HUDEP-2 (cell line): ENCODE results near the gene PDE4D.
A peak's percentile ranks its signal among the peaks of the same experiment; 100 is the strongest.

Experiments used
- DNase-seq, 76 experiments: peaks; one replicate each; lab custom pipeline; 2025; ENCODE audit not compliant: unreplicated experiment in 76 of 76; lab: John Stamatoyannopoulos, UW

Gene PDE4D

DNA sequence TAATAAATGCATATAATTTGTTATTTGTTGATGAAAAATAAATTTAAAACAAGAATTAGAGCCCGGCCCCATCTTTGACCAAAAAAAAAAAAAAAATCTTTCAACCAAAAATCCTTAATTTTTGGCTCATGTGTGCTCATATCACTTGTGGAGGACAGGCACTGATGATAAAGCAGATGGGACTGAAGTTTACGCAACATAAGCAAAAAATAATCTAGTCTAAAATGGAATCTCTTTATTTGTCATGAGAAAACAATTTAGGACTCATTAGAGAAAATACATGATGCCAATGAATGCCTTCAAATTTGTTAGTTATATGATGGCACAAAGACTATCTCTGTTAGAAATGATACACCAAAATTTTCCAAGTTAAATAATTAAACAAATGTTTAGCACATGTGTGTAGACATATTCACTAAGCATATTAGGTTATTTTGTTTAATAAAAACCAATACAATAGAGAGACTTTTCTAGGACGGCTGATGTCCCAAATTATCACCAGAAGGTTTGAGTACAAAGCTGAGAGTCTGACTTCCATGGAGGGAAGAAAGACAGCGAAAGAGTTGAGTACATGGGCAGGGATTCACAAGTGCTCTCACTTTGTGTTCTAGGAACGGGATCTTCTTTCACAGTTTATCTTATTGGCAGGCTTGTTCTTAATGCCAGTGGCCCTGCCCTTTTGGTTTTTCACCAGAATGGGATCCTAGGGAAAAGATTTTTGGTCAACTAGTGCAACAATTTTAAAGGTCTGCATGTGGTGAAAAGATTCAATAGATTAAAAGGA, 689.2 kb downstream of the PDE4D start:
- no peak for DNase-seq

DNA sequence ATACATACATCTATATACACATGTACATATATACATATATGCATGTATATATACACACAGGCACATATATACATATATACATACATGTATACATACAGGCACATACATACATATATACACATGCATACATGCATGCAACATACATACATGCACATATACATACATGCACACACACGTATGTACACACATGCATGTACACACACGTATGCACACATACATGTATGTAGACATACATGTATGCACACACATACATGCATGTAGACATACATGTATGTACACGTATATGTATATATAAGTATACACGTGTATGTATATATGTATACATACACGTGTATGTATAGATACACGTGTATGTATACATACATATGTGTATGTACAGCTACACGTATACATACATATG, 693.7 kb downstream of the PDE4D start:
- no peak for DNase-seq

DNA sequence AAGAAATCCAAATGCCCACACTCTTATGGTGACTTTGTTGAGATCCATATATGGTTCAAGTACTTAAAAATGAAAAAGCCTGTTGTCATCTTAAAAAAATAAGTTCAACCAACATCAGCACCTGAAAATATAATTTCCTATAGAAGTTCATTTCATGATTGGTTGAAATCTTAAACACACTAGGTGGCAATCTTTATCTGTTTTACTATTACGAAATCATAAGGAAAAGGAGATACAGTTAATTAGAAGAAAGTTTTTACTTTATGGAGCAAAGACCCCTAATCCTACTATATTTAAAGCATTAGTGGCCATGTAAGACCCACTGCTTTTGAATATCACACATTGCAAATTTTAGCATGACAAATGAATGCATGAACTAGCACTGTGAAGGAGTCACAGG, 694.7 kb downstream of the PDE4D start:
- no peak for DNase-seq

DNA sequence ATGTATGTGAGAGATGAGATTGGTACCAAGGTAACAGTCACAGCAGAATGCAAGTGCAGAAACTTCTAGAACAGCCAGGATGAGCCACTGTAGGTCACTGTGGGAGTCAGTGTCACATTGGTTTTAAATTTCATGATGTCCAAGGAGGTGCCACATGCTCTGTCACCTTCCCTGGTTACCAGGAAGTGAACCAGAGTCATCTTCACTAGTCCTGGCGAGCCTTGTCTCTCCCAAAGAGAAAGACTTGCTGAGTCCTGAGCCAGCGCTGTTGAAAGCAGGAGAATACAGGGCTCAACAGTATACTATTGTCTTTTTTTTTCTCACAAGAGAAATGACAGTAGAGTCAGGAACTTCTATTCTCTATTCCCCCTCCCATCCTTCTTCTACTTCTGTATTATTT, 695.2 kb downstream of the PDE4D start:
- DNase-seq, result no peak

DNA sequence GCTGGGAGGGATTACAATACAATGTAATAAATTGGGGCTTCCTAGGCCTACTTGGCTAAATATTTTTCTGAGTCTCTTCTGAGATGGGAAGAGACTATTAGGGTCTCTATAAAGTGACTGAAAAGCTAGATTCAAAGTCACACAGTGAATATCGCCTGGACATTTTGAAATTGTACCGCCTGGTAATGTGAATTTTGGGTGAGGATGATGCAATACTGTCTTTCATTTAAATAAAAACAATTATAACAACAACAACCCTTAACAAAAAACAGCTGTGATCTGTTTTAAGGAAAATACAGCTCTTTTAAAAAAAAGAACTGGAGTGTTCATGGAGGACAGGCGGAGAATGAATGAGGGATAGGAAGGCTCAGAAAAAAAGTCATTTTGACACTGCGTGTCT, 695.6 kb downstream of the PDE4D start:
- no peak for DNase-seq

DNA sequence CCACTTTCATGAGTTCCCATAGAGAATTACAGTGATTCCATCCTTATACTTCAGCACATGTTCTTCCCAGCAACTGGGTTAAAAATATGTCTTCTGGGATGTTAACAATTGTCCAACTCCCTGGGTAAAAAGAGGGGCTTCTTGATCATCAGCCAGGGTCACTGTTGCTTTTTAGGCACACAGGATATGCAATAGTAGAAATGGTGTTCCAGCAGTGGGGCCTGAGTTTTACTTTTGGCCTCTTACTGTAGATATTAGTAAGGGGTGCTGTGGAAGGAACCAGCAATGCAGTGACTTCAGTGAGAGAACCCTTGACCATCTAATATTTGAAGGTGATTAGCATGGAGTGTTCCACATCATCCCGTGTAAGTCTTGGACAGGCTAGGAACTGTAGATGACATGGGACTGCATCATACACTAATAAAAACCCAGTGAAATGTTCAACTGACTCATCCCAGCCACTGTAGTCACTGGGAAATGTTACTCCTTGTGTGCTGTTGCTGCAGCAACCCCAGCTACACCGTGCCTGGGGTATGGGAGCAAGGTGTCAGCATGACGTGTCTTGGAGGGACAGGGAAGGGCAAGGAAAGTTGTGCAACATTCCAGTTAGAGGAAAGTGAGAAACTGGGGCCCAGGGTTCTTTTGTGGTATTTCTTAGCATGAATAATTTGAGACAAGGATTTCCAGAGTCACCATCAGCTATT, 699.8 kb downstream of the PDE4D start:
- no peak for DNase-seq

DNA sequence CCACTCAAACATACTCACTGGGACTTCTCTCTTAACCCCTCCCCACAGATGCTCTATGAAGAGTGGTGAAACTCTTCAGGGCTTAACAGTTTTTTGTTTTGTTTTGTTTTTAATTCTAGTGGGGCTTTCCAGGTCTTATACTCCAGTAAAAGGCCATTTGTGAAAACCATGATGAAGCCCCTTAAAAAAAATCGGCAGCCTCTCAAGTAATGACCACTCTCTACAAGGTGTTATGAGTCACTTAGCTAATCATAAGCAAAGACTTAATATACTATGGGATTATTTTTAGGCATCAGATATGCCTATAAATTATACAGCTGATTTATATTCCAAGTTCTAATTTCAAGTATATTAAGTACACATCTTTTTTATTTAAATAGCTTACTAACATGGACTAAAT, 702.8 kb downstream of the PDE4D start:
- no peak for DNase-seq

DNA sequence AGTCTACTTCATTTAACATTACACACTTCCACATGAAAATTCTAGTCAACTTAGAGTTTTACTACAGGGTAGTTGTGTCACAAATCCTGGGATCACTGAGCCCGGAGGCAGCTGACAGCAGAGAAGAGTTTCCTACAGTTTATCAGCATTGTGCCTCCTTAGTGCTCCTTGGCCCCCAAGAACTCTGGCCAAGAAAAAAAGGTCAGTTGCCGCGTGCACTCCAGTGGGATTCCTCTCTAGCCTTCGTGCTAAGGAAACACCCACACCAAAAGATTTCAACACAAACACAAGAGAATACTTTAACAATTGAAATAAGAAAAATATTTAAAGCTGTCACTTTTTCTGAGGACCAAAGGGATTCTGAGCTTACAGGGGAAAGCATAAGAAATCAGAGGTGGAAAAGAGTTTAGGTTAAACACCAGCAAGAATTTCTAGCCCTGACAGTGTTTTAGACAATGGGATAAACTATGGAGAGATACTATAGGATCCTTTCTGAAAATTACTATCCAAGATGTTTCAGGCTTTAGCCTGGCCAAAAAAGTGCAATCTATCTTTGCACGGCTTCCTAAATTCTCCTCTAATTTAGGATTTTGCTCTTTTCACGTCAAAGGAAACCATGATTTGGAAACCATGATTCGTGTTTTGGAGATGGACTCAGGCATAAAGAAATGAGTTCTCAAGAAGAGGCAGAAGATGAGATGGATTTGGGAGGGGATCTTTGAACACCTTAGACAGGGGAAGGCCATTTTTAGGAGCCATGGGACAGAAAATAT, 703.9 kb downstream of the PDE4D start:
- DNase-seq, result no peak

DNA sequence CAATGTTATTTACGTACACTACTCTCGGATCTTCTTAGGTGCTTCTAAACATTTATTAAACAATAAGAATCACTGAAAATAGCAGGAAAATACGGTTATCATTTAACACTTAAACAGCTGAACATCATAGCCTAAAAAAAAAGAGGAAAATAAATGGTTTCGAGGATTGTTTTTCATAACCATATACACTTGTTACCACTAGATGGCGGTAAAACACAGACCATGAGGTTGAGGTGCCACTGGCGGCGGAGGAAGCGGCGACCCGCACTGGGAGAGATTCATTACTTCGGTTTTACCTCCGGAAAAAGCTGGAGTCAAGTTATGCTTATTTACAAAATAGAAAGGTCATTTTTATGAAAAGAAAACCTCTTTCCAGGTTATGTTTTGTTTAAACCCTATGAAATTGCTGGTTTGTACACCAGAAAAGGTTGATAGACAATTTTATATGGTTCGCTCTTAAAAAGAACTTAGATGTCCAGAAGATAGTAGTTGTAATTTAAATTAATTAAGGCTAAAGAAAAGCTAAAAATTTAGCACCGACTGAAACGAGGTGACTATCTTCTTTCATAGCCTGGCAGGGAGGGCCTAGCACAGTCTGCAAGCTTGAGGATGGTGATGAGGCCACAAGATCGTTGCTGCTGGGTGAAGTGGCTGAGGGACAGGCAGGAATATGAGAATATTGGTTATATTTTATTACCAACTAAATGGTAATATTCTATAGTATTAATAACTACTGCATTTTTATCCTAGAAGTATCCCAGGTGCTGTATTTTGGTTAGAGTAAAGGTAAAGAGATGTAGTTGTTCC, 704.9 kb downstream of the PDE4D start:
- peak in 53 of 76 experiments; percentile 1 to 63 (median 25) for DNase-seq

DNA sequence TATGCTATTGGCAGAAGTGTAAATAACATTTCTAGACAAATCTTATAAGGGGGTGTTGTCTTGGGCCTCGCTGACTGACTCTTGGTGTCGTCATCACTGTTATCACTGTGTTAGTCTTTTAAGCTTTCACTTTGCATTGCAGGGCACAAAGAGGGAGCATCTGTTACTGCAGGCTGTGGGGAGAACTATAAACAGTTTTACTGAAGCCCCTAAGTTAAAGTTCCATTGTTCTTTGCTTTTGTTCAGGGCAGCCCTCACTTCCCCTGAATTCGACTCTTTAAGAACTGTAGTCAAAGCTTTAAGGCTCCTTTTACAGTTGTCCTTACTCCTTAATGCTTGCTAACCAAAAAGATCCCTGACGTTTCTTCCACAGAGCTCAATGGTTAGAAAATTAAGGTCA, 705.7 kb downstream of the PDE4D start:
- peak in 1 of 76 experiments; percentile 2 for DNase-seq

DNA sequence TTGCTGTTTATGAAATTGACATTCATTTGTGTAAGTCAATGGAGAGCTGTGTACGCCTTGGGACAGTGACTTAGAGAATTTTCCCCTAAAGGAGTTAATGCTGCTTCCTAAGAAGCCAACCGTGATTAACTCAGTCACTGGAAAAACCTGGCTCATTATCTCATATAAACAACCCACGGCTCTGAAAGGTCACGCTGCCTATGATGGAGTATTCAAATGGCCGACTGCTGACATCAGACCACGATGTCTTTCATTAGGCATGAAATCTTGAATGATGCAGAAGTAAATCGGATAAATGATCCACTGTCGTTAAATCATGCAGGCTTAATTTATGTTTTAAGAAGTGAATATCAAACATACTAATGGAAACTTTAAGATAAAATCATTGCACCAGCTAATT, 706.9 kb downstream of the PDE4D start:
- no peak for DNase-seq

DNA sequence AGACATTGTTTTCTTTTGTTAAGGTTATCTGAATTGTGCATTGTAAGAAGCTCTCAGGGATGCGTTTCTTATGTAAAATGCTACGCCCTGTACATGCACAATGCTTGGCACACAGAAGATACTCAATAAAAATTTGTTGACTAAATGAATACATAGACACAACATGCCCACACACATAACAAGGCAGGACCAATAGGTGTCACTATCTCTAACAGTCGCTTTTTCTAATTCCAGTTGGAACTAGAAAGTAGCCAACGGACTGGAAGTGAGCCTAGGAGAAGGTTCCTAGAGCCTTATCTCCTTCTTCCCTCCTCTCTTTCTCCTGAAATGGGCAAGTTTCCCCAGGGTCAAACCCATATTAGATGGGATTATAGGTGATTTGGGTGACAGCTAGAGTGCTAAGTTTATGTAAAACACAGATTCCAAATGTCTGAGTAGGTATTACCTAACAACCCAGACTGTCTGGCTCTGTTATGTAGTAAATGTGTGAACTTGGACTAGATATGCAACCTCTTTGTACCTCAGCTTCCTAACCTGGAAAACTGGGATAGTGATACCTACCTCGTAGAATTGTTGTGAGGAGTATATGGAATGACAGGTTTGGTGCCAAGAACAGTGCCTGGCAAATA, 707.7 kb downstream of the PDE4D start:
- DNase-seq, result no peak

DNA sequence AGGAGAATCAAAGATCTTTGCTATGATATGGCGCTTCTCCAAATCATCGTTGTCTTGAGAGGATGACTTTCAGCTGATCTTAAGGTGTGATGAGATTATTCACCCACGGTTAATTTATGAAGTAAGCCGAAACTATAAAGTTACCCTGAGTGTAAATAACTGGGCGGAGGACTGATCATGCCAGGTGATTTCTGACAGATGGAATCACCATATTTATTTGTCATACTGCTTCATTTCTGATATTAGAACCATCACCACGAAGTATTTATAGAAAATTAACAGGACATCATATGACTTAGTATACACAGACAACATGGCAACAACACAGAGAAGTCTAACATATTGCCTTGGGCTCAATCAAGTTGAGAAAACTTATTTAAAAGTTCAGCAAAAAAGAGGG, 708.8 kb downstream of the PDE4D start:
- no peak for DNase-seq

DNA sequence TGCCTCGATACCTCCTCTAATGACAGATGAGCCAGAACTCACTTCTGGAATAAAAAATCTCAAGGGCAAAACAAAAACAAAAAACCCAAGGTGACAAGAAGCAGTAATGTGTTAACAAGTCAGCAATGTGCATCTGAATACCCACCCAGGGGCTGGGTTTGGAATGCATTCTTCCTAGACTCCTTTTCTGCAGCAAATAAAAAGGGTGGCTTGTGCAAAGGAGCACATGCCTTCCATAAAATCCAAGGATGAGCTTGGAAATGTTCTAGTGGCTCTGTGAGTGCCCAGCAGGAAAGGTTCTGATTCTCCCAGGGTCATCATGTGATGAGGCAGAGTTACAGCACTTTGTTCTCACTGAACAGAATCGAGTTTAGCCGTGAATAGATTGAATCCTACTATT, 710.8 kb downstream of the PDE4D start:
- DNase-seq, result no peak

DNA sequence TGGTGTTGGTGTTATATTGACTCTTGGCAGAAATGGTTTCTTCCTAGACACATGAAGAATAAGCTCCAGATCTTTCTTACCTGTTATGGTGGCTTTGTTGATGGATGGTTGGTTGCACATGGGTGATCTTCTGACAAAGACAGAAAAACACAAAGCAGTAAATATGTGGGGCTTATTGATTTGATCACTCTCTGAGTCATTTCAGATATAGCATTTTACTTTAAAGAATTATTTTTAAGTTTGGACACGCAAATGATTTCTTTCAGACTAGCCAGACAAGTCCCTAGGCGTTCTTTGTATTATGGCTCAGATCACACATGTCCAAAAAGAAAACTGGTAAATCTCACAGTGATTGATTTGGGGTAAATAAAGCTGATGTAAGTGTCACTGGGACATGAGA, 713.0 kb downstream of the PDE4D start:
- DNase-seq, result no peak

DNA sequence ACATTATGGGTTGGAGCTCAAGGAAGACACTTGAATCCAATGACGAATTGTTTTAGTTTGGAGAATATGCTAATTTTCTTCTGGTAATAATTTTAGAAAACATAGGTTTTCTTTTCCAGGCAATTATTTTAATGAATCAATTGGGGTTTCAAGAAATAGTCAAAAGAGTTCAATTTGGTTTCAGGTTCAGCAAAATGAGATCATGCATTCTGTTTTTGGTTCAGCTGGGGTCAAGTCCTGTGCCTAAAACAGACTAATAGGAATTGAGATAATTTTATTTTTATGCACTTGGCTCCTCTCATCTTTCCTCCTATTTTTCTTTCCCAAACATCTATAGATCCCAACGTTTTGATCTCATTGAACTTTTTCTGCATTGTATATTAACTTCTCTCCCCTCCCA, 713.8 kb downstream of the PDE4D start:
- DNase-seq, result no peak

DNA sequence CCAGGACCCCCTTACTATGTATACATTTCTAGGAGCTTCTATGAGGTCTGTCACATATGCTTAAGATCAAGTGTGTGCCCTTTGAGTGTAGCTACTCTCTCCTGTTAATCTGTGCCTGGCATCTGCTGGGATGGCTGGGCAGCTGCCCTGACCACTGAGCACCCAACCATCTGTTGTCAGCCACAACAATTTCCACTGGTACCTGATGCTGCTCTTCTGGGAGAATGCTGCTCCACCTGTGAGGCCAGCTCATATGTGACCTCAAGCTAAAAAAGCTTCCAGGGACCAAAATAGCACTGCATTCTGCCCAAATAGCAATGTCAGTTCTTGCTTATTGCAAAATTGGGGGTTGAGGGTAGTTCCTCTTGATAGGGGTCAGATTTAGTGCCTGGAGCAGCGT, 715.0 kb downstream of the PDE4D start:
- no peak for DNase-seq

DNA sequence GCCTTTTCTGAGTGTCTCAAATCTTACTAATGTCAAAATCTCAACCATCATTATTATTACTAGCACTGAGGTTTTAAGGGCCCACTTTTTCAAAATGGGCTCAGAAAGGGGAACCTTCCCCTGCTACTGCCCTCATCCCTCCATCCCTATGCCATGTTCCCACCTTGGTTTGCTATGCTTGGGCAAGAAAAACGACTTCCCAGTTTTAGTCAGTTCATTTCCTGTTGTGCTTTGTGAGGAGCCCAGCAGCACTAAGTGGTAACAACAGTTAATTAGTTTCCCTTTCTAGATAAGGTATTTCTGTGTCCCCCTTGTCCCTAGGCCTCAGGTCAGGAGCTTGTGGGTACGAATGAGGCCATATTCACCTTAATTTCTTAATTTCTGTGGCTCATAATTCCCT, 715.5 kb downstream of the PDE4D start:
- DNase-seq, result no peak

DNA sequence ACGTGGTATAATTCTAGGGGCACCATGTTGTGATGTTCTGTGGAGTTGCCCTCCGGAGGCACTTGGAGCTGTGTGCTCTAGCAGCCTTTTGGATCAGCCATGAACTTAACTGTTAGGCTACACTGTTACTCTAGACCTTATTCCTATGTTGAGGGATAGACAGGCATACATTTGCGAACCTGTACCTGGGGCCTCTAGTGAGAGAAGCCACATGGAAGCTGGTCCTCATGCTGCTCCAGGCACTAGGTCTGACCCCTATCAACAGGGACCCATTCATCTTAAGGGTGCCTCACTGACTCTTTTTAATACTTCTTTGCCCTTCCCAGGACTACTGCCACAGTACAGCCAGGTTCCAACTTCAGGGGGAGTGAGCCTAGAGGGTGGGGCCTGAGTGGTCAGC, 715.9 kb downstream of the PDE4D start:
- DNase-seq, result no peak

DNA sequence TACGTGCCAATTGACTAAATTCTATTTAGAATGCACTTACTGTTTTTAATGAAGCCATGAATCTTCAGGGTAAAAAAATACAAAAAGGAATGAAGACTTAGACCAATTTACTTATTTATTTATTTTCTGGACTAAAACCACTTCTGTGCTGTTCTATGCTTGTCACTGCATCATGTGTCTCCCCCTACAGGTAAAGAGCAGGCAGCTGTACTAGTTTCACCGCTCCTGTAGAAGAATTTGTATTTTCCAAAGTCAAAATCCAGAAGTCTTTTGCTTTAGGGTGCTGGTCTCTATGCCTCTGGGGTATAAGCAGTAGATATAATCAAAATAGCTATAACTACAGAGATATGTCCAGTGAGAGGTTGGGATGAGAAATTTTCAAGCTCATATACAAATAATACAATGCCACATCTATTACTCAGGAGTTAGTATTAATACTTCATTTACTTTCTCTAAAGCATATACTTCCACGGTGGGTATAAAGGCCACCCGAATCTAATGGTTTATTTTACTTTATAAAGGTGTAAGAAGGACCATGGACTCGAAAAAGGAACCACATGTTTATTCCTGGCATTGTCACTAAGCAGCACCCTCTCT, 719.2 kb downstream of the PDE4D start:
- peak in 9 of 76 experiments; percentile 1 to 23 (median 3) for DNase-seq
